ENCODE measurements around the gene NSRP1. TPM values are rescaled to one million over a fixed set of nuclear protein-coding genes. Genes with fewer than 3 reads are reported as not detected.

NSRP1 gene, protein sequence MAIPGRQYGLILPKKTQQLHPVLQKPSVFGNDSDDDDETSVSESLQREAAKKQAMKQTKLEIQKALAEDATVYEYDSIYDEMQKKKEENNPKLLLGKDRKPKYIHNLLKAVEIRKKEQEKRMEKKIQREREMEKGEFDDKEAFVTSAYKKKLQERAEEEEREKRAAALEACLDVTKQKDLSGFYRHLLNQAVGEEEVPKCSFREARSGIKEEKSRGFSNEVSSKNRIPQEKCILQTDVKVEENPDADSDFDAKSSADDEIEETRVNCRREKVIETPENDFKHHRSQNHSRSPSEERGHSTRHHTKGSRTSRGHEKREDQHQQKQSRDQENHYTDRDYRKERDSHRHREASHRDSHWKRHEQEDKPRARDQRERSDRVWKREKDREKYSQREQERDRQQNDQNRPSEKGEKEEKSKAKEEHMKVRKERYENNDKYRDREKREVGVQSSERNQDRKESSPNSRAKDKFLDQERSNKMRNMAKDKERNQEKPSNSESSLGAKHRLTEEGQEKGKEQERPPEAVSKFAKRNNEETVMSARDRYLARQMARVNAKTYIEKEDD
- total RNA-seq, result 2.3 and 3.7 TPM in 2 replicates

DNA sequence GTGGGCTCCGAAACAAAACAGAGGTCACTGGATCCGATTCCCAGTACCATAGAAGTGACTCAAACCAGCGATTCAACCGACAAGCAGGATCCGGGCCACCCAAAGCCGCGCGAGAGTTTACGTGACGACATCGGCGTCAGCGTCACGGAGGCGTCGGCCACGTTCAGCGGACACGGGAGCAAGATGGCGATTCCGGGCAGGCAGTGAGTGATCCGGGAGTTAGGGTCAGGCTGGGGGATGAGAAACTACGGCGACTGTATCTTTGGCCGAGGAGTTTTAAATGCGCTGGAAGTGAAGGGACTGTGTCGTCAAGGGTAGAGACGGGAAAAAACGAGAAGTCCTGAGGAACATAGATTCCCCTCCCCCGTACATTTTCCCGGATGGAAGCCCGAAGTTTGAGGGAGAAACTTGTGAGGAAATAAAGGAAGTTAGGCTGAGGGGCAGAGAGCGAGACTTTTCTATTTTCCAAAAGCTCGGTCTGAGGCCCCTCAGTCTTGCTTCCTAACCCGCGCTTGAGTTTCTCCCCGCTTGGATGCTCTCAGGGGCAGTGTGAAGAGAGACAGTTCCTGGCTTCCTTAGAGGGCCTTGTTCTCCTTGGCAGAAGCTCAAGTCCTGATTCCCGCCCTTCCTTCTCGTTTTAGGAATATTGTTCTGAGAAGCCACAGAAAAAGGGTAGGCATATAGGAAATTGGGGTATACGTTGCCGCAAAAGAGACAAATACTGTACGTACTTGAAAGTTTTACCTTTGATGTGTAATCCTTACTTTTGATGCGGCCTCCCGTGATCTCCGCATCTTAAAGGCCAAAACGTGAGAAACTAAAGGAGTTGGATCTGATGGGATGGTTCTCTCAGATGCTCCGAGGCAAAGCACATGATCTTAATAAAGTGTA lies at the start of gene NSRP1:
NSRP1 (plus strand) TSS at position 156 of the 891 bp plus-strand sequence; CDS start at position 184, 28 bp downstream.

DNA sequence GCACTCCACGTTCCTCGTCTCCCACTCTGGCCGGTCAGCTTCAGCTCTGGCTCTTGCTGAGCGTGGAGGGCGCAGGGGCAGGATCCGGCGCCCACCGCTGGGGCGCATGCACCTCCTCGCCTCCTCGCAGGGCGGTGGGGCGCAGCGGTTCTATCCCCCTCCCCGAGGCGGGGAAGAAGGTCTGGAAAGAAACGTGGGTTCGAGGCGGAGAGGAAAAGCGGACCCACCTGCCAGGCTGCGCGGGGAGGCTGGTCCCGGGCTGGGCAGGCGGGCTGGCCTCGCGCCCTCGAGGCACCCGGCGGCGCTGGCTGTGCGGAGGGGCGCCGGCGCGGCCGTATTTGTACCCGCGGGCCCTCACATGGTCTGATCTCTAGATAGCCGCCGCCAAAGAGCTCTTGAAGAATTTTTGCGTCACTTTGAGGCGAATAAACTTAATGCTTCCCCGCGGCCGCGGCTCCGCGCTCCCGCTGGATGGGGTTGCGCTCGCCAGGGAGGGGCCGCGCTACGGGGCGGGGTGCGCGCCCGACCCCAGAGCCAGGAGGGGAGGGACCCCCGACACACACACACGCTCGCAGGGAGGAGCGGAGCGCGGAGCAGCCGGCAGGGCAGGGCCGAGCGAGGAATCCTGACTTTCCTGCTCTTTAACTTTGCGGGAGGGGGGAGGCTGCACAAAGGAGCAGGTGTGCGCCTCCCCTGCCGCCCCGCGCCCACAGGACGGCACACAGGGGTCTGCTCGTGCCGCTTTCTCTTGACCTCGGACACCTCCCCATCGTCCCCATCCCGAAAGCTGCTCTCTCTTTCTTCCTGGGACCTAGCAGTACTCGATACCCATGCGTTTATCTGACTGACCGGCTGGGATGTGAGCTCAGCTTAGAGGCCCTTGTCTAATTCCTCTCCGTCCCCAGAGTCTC lies 119.0 kb downstream of the NSRP1 start, which contains the start of gene SLC6A4:
SLC6A4 (minus strand) TSS at position 312 of the 911 bp plus-strand sequence. CDS start 13,739 bp downstream, outside the sequence.

Other genes with a start within 250 kb of the NSRP1 start
- gene SSH2, start 186.6 kb upstream of the NSRP1 start, total RNA-seq, result 10.1 and 12.9 TPM in 2 replicates
- 0.18 TPM in 1 of 2 replicates, not detected in the other for gene EFCAB5, start 175.2 kb upstream of the NSRP1 start, total RNA-seq
- gene SLC6A4, start 118.9 kb downstream of the NSRP1 start, total RNA-seq, result not detected in 2 replicates
- 10.7 and 20.4 TPM in 2 replicates for gene BLMH, start 175.1 kb downstream of the NSRP1 start, total RNA-seq
- not detected in 2 replicates for gene TMIGD1, start 217.2 kb downstream of the NSRP1 start, total RNA-seq